22Rv1 (cell line): ENCODE data around the gene LYST.
"Not testable (repeated sequence)": the region's sequence is repeated elsewhere in the genome, so short reads cannot be mapped to it uniquely, and the experiment has no call there.

Source experiments
- H3K27ac ChIP-seq: fragments of 450-650 bp; 2 replicates; pipeline ENCODE4 v1.5.1; 2017
- CTCF ChIP-seq: fragments of 450-650 bp; IDR thresholded peaks from 2 replicates; pipeline ENCODE4 v1.5.1; 2017; ENCODE audit warnings: mild to moderate bottlenecking
- ZFX ChIP-seq: fragments of 450-650 bp; IDR thresholded peaks from 2 replicates; pipeline ENCODE4 v1.6.1; 2017; ENCODE audit warnings: antibody characterized with exemption, borderline replicate concordance

Gene LYST

DNA sequence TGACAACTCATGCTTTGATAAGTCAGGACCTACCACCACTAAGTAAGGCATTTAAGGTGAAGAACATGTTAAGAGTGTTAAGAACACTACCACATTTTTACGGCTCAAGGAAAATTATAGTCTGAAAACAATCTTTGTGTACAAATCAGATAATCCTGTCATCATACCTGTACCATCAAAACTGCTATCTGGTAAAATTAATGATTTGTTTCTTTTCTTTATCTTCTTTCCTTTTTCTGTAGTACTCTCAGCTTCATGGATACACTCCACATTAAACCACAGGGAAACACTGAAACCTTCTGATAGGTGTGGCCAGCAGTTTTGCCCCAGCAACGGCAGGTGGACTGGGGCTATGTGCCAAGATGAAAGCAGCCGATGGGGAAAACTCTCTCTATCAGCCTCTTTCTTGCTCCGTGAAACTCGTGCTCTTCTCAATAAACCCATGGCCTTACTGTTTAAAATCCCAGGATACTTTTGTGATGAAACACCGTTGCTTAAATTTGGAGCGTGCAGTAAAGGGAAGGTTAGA lies 75.1 kb downstream of the LYST start:
- H3K27ac ChIP-seq = no peak overlapping the region
- TF ChIP-seq ZFX = no peak
- no peak for TF ChIP-seq CTCF

- TF ChIP-seq CTCF (no peak), ZFX (no peak)
These were observed 76.6 kb downstream of the LYST start for GRCh38 chr1:235790123-235790522.

DNA sequence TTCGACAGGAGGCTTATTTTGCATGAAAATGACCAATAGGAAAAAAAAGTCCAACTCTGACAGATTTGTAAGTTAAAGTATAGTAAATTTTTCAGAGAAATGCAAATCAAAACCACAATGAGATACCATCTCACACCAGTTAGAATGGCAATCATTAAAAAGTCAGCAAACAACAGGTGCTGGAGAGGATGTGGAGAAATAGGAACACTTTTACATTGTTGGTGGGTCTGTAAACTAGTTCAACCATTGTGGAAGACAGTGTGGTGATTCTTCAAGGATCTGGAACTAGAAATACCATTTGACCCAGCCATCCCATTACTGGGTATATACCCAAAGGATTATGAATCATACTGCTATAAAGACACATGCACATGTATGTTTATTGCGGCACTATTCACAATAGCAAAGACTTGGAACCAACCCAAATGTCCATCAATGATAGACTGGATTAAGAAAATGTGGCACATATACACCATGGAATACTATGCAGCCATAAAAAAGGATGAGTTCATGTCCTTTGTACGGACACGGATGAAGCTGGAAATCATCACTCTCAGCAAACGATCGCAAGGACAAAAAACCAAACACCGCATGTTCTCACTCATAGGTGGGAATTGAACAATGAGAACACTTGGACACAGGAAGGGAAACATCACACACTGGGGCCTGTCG lies 80.3 kb downstream of the LYST start:
- H3K27ac ChIP-seq = not testable (repeated sequence)

More at GRCh38 chr1:235790123-235790522, 76.6 kb downstream of the LYST start:
- H3K27ac ChIP-seq = no peak overlapping the region

GRCh38 chr1:235784950-235785349 lies 81.8 kb downstream of the LYST start:
- H3K27ac ChIP-seq = no peak overlapping the region
- TF ChIP-seq CTCF (no peak), ZFX (no peak)

- TF ChIP-seq ZFX = no peak
- TF ChIP-seq CTCF = peak; percentile 93
- no peak overlapping the region for H3K27ac ChIP-seq
These were observed 83.4 kb downstream of the LYST start for GRCh38 chr1:235783148-235783776.

- no peak for TF ChIP-seq CTCF
- no peak overlapping the region for H3K27ac ChIP-seq
These were observed 84.1 kb downstream of the LYST start for GRCh38 chr1:235782601-235783000.

- TF ChIP-seq ZFX = no peak
- no peak for TF ChIP-seq CTCF
These were observed 84.9 kb downstream of the LYST start for GRCh38 chr1:235781807-235782206.

More at GRCh38 chr1:235781807-235782206, 84.9 kb downstream of the LYST start:
- H3K27ac ChIP-seq = no peak overlapping the region
